Anterior cingulate cortex (tissue), 58 donors: ENCODE measurements around the gene LRTM1.

Experiments used
- DNase-seq, 58 donors: peaks; one replicate each; lab custom pipeline; 2025; lab: John Stamatoyannopoulos, UW

Gene LRTM1

DNA sequence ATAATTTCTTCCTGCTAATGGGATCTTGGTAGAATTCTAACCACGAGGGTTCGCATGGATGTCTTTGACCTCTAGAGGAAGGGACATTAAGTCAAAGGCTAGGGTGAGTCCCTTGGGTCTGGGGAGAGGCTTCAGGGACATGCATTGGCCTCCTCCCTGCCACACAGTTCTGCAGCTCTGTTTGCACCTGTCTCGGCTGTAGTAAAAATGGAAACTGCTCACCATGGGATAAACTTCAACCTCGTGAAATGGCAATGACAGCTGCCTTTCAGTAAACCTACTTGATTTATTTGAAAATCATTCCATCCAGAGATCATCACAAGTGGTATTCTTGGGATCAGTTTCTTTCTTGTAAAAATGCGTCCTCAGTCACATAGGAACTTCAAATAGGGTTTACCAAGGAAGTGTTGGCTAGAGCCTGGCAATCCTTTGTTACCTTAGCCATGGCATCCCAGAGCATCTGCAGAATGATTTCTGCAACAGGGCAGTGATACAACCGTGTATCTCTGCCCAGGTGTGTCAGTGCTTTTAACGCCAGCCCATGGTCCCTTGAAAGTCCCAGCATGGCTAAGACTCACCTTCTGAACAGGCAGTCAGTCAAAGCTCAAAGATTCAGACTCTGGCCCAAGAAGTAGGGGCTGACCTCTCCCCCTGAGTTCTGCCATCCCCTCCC, 14.0 kb upstream of the LRTM1 start:
- DNase-seq = no peak

- no peak for DNase-seq
These were observed 13.1 kb upstream of the LRTM1 start for GRCh38 chr3:54940971-54941370.

GRCh38 chr3:54939557-54940300, 11.9 kb upstream of the LRTM1 start:
- DNase-seq = no peak

GRCh38 chr3:54936561-54936960, 8.7 kb upstream of the LRTM1 start:
- DNase-seq = no peak

- no peak for DNase-seq
These were observed 8.0 kb upstream of the LRTM1 start for GRCh38 chr3:54935869-54936268.

DNA sequence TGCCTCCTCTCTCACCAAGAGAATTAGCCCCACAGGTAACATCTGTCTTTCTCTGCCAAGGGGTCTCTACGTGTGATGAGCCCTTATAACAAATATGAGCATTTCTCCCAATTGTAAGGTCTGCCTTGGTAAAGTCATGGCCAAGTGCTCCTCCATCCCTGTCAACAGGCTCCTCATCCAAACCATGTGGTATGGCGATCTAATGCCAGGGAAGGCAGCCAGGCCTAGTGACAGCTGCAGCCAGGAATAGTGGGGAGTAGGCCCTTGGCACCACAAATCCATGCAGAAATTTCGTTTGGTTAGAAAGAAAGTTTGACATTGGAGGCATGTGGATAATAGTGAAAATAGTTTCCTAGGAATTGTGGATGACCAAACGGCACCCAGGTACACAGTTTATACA, 4.7 kb upstream of the LRTM1 start:
- peak in 37 of 58 donors; percentile 3 to 68 (median 30) for DNase-seq

DNA sequence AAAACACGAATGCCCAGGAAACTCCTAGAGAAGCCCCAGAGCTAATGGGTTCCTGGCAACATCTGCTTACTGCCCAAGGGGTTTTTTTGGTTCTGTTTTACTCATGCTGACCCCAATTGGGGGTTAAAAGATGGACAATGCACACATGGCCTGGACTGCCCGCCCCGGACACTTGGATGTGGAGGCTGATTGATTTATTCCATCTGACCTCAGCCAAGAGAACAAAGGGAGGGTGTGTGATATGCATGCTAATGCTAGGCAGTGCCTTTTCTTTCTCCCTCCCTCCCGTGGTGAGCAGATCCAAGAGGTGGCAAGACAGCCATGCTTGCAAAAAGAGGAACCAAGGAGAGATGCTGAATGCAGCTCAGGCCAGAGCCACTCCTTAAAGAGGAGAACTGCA, 3.3 kb upstream of the LRTM1 start:
- peak in 49 of 58 donors; percentile 3 to 88 (median 43) for DNase-seq

GRCh38 chr3:54918516-54918915, 9.3 kb downstream of the LRTM1 start:
- DNase-seq = no peak

DNA sequence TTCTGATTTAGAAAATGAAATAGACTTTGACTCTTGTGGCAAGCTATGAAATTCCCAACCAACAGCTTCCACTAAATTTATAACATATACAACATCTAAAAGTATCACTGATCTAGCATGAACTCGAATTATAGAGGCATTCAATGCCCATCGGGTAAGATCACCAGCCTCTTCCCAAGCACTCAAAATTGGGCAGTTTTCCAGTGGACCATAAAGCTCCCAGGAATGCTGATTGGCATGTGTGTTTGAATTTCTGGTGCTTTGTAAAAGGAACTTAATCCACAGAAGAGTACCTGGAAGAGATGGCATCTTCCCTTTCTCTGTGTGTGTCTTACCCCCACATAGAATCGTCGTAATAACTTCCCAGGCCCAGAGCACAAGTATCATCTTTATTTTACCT, 10.0 kb downstream of the LRTM1 start:
- no peak for DNase-seq

- DNase-seq = no peak
These were observed 10.7 kb downstream of the LRTM1 start for GRCh38 chr3:54917174-54917573.

DNA sequence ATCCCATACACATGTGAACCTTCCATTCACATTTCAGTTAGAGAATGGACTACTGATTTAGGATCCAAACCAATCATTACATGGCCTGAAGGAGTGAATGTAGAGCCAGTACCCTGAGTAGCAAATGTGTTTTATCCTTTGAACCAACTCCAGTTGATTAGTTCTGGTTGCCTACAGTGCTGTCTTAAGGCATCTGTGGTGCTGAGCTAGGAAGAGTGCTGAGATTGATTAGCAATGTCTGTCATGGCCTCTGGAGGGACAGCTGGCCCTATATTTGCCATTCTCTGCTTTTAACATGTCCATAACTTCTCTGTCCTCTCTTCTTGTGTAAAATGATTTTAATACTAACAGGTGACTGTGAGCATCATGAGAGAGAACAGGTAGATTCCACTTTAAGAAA, 11.1 kb downstream of the LRTM1 start:
- DNase-seq = no peak

GRCh38 chr3:54915976-54916375, 11.9 kb downstream of the LRTM1 start:
- DNase-seq = no peak

DNA sequence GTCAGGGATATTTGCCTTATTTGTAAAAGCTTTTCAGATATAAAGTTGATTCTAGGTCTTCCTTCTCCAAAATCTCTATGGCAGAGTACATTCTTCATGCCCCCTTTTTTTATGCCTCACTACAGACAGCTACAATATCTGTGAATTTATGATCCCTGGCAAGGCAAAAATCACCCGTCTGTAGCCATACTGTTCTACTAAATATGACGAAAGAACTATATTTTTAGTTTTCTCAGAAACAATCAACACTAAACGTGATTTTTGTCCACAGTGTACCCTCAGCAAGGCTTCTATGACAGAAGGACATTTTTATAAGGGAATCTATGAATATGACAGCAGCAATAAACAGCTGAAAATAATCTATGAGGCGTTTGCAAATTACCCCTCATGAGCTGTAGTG, 12.7 kb downstream of the LRTM1 start:
- no peak for DNase-seq

DNA sequence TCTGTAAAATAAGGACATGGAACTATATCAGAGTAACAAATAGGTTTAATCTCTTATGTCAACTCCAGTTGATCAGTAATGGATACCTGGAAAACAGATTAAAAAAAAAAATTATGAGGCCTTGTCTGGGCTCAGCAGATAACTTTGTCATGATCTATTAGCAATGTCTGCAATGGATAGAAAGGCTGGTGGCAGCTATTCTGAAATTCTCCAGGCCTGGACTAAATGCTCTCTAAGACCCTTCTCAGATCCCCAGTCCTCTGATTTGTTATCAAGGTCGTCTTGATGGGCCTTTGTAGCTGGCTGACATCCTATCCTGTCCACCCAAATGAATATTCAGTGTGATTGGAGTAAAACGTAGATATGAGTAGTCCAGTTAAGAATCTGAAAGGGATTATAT, 13.7 kb downstream of the LRTM1 start:
- no peak for DNase-seq

DNA sequence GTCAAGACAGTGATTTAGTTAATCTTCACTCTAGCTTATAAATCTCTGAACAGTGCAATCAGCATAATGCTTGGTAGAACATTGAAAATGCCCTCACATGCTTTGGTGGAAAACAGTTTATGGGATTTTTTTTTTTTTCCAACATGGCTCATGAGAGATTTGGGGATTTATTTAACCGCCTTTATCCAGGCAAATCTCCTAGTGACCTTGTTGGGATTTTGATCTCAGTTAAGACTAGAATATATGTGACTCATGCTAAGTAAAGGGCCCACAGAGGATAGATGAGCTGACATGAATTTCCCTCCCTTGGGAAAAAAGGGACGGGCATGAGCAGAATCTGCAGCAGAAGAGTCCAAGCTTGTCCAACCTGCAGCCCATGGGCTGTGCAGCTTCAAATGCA, 18.7 kb downstream of the LRTM1 start:
- DNase-seq = no peak

- DNase-seq = no peak
These were observed 21.1 kb downstream of the LRTM1 start for GRCh38 chr3:54906763-54907162.

- no peak for DNase-seq
These were observed 21.9 kb downstream of the LRTM1 start for GRCh38 chr3:54905920-54906319.

GRCh38 chr3:54905261-54905888, 22.5 kb downstream of the LRTM1 start:
- no peak for DNase-seq

- no peak for DNase-seq
These were observed 25.8 kb downstream of the LRTM1 start for GRCh38 chr3:54901906-54902685.

DNA sequence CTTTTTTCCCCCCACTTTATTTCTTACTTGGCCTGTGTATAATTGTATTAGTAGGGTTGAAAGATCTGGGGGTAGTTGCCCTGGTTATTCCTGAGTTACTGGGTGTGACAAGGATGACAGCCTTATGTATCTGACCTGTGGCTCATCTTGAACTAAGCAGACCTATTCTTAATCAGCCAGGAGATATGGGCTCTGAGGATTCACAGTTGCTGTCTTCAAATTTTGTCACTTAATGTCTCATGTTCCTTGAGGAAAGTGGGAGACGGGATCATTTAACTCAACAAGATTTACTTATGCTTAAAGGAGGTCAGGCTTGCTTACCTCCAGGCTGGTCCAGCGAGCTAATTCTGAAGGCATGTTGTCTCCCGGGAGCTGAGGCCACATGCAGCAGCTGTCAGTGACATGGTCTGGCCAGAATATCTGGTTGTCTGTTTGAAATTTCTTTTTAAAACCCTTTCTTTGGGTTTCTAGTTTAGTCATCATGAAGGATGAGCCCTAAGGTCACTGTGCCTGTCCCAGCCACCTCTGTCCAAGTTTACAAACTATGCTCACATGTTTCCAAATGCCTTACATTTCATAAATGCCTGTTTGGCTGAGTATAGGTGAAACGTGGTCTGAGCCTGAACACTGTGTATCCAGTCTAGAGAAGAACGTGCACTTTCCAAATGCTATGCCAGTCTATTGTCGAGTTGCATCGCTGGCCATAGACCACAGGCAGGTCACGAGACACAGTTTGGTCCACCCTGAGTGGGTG, 26.8 kb downstream of the LRTM1 start:
- DNase-seq = no peak
